Activated naive CD8-positive, alpha-beta T cell treated with anti-CD3 and anti-CD28 coated beads for 36 hours (primary cell): ENCODE measurements around the gene IGF1. TPM values are rescaled to one million over a fixed set of nuclear protein-coding genes. Genes with fewer than 3 reads are reported as not detected.

Experiments used
- DNase-seq: peaks from one replicate; pipeline ENCODE4 v3.0.0; 2021
- H3K27ac Mint-ChIP-seq: one replicate; pipeline ENCODE4 v1.8.0; 2022; ENCODE audit warnings: mild to moderate bottlenecking, moderate library complexity, mixed read lengths
- H3K27me3 Mint-ChIP-seq: one replicate; pipeline ENCODE4 v1.8.0; 2022; ENCODE audit warnings: mild to moderate bottlenecking, mixed read lengths
- H3K36me3 Mint-ChIP-seq: one replicate; pipeline ENCODE4 v1.8.0; 2021; ENCODE audit warnings: mild to moderate bottlenecking, mixed read lengths
- H3K4me1 Mint-ChIP-seq: one replicate; pipeline ENCODE4 v1.8.0; 2021; ENCODE audit warnings: mixed read lengths
- H3K4me3 Mint-ChIP-seq: one replicate; pipeline ENCODE4 v1.8.0; 2022; ENCODE audit warnings: mild to moderate bottlenecking, moderate library complexity, mixed read lengths
- H3K9me3 Mint-ChIP-seq: one replicate; pipeline ENCODE4 v1.8.0; 2022; ENCODE audit warnings: mixed read lengths
- total RNA-seq, 2 experiments: library from RNA; stranded (reverse); gene quantifications; one replicate each; pipeline ENCODE4 v1.2.3, GENCODE V29; 2021

IGF1 gene
- total RNA-seq, 2 experiments from 2014 or later = 2.1 to 2.3 TPM

GRCh38 chr12:102408487-102409297 is 71.7 kb downstream of the IGF1 start:
- Mint-ChIP-seq H3K27ac (no peak overlapping the region), H3K36me3 (no peaks in the 10 kb centered on the region), H3K4me3 (no peak overlapping the region), H3K9me3 (no peaks in the 10 kb centered on the region), H3K4me1 (peaks cover 8% of the 10 kb centered on the region), H3K27me3 (peaks cover 41% of the 10 kb centered on the region)
- peak; percentile 4 for DNase-seq

DNA sequence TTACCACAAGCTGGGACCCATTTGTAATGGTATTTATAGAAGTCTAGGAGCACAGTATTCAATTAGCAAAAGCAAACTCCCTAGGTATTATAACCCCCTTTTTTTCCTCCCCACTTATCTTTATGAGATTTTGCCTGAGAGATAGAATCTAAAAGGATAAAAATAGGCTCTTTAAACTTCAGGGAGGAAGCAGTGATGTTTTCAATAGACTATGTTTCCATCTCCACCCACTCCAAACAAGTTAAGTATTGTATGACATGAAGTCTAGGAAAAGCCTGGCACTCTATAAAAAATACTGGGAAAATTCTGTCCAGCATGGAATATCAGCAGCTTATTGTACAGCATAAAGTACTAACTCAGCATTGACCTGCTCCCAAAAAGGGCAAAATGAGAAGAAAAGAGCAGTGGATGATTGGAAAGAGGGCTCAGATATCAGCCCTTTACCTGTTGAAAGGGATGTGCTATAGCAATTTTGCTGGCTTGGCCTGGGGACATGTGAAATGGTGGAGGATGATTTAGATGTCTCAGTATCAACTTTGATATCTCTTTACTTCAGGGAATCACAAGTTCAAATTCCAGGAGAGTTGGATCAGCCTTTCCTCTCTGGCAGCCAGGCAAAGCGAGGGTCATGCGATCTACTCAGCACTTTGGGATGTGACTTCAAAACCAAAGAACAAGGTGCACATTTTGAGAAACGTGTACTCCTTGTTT is 72.4 kb downstream of the IGF1 start:
- Mint-ChIP-seq H3K4me3 (no peak overlapping the region), H3K36me3 (no peaks in the 10 kb centered on the region), H3K4me1 (peaks cover 8% of the 10 kb centered on the region), H3K27ac (no peak overlapping the region), H3K27me3 (peaks cover 39% of the 10 kb centered on the region), H3K9me3 (no peaks in the 10 kb centered on the region)
- no peak for DNase-seq

GRCh38 chr12:102406033-102406584 is 74.3 kb downstream of the IGF1 start:
- DNase-seq = no peak
- H3K9me3 Mint-ChIP-seq = no peaks in the 10 kb centered on the region
- H3K36me3 Mint-ChIP-seq = no peaks in the 10 kb centered on the region
- peaks cover 54% of the 10 kb centered on the region for H3K27me3 Mint-ChIP-seq
- H3K4me3 Mint-ChIP-seq = no peak overlapping the region
- H3K27ac Mint-ChIP-seq = no peak overlapping the region
- H3K4me1 Mint-ChIP-seq = peaks cover 8% of the 10 kb centered on the region

- DNase-seq = no peak
- Mint-ChIP-seq H3K36me3 (no peaks in the 10 kb centered on the region), H3K27me3 (peaks cover 64% of the 10 kb centered on the region), H3K4me3 (no peak overlapping the region), H3K9me3 (no peaks in the 10 kb centered on the region), H3K4me1 (no peaks in the 10 kb centered on the region), H3K27ac (no peak overlapping the region)
These were observed 79.3 kb downstream of the IGF1 start for GRCh38 chr12:102401087-102401486.

DNA sequence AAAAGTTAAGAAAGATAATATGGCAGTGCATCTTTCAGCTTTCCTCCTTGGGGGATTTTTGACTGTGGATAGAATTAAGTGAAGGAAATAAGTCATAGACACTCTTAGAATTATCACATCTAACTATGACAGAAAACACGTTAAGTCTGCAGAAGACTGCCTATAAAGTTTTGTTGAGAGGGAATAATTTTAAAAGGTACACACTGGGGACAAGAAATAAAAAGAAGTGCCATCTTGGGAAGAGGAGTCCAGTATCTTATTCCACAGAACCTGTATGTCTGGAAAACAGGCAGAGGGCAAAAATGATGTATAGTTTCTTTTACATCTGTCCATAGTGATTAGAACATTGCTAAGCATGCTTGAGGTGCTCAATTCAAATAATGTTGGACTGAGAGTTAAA is 80.7 kb downstream of the IGF1 start:
- Mint-ChIP-seq H3K9me3 (no peaks in the 10 kb centered on the region), H3K4me1 (no peaks in the 10 kb centered on the region), H3K27ac (no peak overlapping the region), H3K36me3 (no peaks in the 10 kb centered on the region), H3K27me3 (peaks cover 55% of the 10 kb centered on the region), H3K4me3 (no peak overlapping the region)
- no peak for DNase-seq

- H3K36me3 Mint-ChIP-seq = no peaks in the 10 kb centered on the region
- peaks cover 51% of the 10 kb centered on the region for H3K27me3 Mint-ChIP-seq
- H3K4me1 Mint-ChIP-seq = no peaks in the 10 kb centered on the region
- H3K27ac Mint-ChIP-seq = no peak overlapping the region
- DNase-seq = no peak
- H3K4me3 Mint-ChIP-seq = no peak overlapping the region
- H3K9me3 Mint-ChIP-seq = no peaks in the 10 kb centered on the region
These were observed 84.1 kb downstream of the IGF1 start for GRCh38 chr12:102396276-102396675.

DNA sequence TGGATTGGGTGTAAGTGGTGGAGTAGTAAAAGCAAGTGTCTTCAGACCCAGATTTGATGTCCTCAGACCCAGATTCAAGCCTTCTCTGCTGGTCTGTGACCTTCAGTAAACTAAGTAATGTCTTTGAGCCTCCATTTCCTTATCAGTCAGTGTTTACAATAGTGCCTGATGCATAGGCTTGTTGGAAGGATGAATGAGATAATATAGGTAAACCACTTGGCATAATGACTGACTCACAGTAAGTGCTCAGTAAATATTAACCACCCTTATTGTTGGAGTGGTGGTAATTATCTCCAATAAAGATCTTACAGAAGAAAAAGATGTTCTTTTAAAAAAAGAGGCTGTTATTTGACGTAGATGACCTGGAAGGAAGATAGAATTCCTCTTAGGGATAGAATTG is 86.2 kb downstream of the IGF1 start:
- Mint-ChIP-seq H3K9me3 (no peaks in the 10 kb centered on the region), H3K4me3 (no peak overlapping the region), H3K27ac (no peak overlapping the region), H3K4me1 (no peaks in the 10 kb centered on the region), H3K27me3 (peaks cover 38% of the 10 kb centered on the region), H3K36me3 (no peaks in the 10 kb centered on the region)
- no peak for DNase-seq

DNA sequence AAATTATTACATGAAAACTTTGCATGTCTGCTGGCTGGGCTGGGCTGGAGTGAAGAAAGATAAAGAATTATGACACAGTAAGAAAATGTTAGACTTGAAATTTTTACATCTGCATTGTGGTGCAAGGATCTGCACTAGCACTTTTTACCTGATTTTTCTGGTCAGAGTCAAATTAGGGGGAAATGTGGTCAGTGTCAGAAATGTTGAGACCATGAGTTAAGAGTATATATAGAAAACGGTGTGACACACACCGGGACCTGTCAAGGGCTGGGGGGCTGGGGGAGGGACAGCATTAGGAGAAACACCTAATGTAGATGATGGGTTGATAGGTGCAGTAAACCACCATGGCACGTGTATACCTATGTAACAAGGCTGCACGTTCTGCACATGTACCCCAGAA is 90.3 kb downstream of the IGF1 start:
- Mint-ChIP-seq H3K4me1 (no peaks in the 10 kb centered on the region), H3K27me3 (peaks cover 45% of the 10 kb centered on the region), H3K4me3 (no peak overlapping the region), H3K9me3 (no peaks in the 10 kb centered on the region), H3K27ac (no peak overlapping the region), H3K36me3 (no peaks in the 10 kb centered on the region)
- no peak for DNase-seq

- H3K36me3 Mint-ChIP-seq = no peaks in the 10 kb centered on the region
- H3K9me3 Mint-ChIP-seq = peaks cover 5% of the 10 kb centered on the region
- H3K4me1 Mint-ChIP-seq = no peaks in the 10 kb centered on the region
- peaks cover 48% of the 10 kb centered on the region for H3K27me3 Mint-ChIP-seq
- no peak overlapping the region for H3K4me3 Mint-ChIP-seq
- no peak for DNase-seq
- H3K27ac Mint-ChIP-seq = no peak overlapping the region
These were observed 91.9 kb downstream of the IGF1 start for GRCh38 chr12:102388469-102388868.

DNA sequence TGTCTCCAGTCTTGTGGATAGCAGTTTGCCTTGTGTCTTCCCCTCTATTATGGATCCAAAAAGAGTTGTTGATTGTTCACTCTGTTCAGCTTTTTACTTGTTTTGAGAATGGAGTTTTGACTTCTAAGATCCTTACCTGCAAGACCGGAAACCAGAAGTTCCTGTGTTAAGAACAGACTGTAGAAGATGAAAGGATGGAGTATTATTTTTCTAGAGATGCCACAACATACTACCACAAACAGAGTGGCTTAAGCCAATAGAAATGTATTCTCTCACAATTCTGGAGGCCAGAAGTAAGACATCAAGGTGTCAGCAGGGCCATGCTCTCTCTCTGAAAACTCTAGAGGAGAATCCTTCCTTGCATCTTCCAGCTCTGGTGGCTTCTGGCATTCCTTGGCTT is 95.0 kb downstream of the IGF1 start:
- no peak overlapping the region for H3K27ac Mint-ChIP-seq
- H3K4me1 Mint-ChIP-seq = peaks cover under 1% of the 10 kb centered on the region
- H3K27me3 Mint-ChIP-seq = peaks cover 44% of the 10 kb centered on the region
- H3K36me3 Mint-ChIP-seq = no peaks in the 10 kb centered on the region
- peaks cover 5% of the 10 kb centered on the region for H3K9me3 Mint-ChIP-seq
- no peak overlapping the region for H3K4me3 Mint-ChIP-seq
- no peak for DNase-seq

DNA sequence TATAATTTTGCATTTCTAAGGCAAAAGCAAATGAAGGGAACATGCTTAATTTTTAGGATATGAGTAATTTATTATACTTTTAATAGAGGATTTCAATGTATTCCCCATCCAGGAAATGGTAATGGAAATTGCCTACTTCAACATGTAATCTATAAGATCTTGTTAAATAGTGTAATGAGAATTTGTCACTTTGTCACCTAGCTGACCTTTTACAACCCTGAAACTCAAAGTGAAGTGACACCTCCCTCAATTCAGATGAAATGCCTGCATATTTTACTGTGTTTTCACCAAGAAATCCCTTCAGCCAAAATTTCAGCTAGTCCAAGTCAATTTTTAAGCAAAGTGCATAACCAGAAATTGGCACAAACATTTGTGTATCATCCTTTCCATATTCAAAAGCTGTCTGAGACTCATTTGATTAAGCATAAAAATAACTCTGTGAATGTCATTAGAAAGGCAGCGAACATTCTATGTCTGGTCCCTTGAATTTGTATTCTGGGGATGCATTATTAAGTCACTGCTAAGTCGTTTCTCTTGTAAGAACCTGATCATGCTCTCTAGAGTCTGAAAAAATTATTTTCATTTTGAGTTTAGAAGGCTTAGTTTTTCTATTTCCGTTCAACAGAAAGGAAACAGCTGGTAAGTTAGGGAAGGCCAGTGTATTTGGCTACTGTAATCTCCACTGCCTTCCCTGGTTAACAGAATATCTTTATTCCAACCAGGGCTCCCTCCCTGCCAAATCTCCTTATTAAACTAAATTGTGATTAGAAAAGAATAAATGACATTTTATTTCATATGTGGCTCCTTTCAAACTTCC is 100.8 kb downstream of the IGF1 start:
- no peak overlapping the region for H3K27ac Mint-ChIP-seq
- H3K36me3 Mint-ChIP-seq = no peaks in the 10 kb centered on the region
- peaks cover 14% of the 10 kb centered on the region for H3K27me3 Mint-ChIP-seq
- H3K9me3 Mint-ChIP-seq = peaks cover 4% of the 10 kb centered on the region
- H3K4me1 Mint-ChIP-seq = peaks cover 8% of the 10 kb centered on the region
- no peak for DNase-seq
- H3K4me3 Mint-ChIP-seq = no peak overlapping the region

- Mint-ChIP-seq H3K4me3 (no peak overlapping the region), H3K9me3 (no peaks in the 10 kb centered on the region), H3K27me3 (peaks cover 4% of the 10 kb centered on the region), H3K36me3 (peaks cover 3% of the 10 kb centered on the region), H3K27ac (no peak overlapping the region), H3K4me1 (peaks cover 9% of the 10 kb centered on the region)
- DNase-seq = no peak
These were observed 103.6 kb downstream of the IGF1 start for GRCh38 chr12:102376781-102377180.

- peaks cover 4% of the 10 kb centered on the region for H3K27me3 Mint-ChIP-seq
These were observed 104.1 kb downstream of the IGF1 start for GRCh38 chr12:102376181-102376747.

DNA sequence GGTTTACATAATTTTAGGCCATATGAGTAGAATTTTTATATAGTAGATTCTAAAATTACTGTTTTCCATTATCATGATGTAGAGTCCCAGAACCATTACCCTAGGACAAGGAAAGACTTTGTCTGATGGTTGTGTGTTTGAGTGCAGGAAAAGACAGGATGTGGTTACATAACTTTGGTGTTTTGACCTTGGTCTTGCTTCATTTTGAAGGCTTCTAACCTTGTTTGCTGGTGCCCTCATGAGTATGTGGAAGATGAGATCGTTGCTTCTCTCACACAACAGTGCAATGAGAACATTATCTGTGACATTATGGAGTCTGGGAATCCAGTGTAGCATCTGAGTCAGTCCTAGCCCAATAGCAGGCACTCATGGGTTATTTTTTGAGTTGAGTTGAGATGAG is 106.2 kb downstream of the IGF1 start:
- no peaks in the 10 kb centered on the region for H3K27me3 Mint-ChIP-seq
- H3K27ac Mint-ChIP-seq = no peak overlapping the region
- peaks cover 3% of the 10 kb centered on the region for H3K9me3 Mint-ChIP-seq
- H3K4me1 Mint-ChIP-seq = peaks cover 12% of the 10 kb centered on the region
- H3K36me3 Mint-ChIP-seq = peaks cover 3% of the 10 kb centered on the region
- no peak overlapping the region for H3K4me3 Mint-ChIP-seq
- no peak for DNase-seq

More at GRCh38 chr12:102376181-102376747, 104.1 kb downstream of the IGF1 start:
- peak; percentile 3 for DNase-seq
- H3K9me3 Mint-ChIP-seq = peaks cover under 1% of the 10 kb centered on the region
- H3K27ac Mint-ChIP-seq = no peak overlapping the region
- H3K4me1 Mint-ChIP-seq = peaks cover 13% of the 10 kb centered on the region
- no peak overlapping the region for H3K4me3 Mint-ChIP-seq
- peaks cover 3% of the 10 kb centered on the region for H3K36me3 Mint-ChIP-seq
